ENCODE measurements around the gene COX7A2L. TPM values are rescaled to one million over a fixed set of nuclear protein-coding genes. Genes with fewer than 3 reads are reported as not detected.

Gene COX7A2L
- total and polyA plus RNA-seq, 2 experiments from 2014 or later: 112 to 149 TPM

DNA sequence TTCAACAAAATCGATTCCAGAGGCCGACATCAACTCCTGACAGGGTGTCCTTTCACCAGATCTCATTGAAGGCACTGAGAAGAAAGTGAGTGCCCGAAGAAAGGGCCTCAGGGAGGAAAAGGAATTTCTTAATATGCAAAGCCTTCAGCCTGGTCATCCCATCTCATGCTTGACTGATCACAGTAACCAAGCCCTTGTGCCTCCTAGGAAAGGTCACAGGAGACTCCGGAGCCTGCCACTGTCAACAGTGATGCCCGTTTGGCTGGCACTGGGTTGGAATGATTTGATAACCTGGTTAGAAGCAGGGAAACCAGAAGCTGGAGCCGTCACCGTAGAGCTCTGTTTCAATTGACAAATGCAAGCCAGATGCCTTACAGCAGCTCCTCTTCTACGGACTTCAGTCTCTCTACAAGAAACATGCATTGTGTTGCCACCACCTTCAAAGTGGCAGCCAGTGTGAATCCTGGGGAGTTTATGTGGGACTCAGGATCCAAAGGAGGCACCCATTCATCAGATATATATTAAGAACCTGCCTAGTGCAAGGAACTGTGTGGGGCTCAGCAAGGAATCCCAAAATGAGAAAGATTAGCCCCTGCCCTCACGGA, 24.6 kb downstream of the COX7A2L start:
- Mint-ChIP-seq H3K27me3 (ENCODE audit: insufficient read depth, low read depth, poor library complexity) (peaks cover 15% of the 10 kb centered on the region), H3K4me3 (no peak overlapping the region), H3K36me3 (ENCODE audit: low read depth) (peaks cover 38% of the 10 kb centered on the region), H3K9me3 (no peaks in the 10 kb centered on the region), H3K27ac (no peak overlapping the region), H3K4me1 (peaks cover 9% of the 10 kb centered on the region)
- TF ChIP-seq, protein P1, sequence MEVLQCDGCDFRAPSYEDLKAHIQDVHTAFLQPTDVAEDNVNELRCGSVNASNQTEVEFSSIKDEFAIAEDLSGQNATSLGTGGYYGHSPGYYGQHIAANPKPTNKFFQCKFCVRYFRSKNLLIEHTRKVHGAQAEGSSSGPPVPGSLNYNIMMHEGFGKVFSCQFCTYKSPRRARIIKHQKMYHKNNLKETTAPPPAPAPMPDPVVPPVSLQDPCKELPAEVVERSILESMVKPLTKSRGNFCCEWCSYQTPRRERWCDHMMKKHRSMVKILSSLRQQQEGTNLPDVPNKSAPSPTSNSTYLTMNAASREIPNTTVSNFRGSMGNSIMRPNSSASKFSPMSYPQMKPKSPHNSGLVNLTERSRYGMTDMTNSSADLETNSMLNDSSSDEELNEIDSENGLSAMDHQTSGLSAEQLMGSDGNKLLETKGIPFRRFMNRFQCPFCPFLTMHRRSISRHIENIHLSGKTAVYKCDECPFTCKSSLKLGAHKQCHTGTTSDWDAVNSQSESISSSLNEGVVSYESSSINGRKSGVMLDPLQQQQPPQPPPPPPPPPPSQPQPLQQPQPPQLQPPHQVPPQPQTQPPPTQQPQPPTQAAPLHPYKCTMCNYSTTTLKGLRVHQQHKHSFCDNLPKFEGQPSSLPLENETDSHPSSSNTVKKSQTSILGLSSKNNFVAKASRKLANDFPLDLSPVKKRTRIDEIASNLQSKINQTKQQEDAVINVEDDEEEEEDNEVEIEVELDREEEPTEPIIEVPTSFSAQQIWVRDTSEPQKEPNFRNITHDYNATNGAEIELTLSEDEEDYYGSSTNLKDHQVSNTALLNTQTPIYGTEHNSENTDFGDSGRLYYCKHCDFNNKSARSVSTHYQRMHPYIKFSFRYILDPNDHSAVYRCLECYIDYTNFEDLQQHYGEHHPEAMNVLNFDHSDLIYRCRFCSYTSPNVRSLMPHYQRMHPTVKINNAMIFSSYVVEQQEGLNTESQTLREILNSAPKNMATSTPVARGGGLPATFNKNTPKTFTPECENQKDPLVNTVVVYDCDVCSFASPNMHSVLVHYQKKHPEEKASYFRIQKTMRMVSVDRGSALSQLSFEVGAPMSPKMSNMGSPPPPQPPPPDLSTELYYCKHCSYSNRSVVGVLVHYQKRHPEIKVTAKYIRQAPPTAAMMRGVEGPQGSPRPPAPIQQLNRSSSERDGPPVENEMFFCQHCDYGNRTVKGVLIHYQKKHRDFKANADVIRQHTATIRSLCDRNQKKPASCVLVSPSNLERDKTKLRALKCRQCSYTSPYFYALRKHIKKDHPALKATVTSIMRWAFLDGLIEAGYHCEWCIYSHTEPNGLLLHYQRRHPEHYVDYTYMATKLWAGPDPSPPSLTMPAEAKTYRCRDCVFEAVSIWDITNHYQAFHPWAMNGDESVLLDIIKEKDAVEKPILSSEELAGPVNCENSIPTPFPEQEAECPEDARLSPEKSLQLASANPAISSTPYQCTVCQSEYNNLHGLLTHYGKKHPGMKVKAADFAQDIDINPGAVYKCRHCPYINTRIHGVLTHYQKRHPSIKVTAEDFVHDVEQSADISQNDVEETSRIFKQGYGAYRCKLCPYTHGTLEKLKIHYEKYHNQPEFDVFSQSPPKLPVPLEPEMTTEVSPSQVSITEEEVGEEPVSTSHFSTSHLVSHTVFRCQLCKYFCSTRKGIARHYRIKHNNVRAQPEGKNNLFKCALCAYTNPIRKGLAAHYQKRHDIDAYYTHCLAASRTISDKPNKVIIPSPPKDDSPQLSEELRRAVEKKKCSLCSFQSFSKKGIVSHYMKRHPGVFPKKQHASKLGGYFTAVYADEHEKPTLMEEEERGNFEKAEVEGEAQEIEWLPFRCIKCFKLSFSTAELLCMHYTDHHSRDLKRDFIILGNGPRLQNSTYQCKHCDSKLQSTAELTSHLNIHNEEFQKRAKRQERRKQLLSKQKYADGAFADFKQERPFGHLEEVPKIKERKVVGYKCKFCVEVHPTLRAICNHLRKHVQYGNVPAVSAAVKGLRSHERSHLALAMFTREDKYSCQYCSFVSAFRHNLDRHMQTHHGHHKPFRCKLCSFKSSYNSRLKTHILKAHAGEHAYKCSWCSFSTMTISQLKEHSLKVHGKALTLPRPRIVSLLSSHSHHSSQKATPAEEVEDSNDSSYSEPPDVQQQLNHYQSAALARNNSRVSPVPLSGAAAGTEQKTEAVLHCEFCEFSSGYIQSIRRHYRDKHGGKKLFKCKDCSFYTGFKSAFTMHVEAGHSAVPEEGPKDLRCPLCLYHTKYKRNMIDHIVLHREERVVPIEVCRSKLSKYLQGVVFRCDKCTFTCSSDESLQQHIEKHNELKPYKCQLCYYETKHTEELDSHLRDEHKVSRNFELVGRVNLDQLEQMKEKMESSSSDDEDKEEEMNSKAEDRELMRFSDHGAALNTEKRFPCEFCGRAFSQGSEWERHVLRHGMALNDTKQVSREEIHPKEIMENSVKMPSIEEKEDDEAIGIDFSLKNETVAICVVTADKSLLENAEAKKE (CRISPR knock-in tag; IDR thresholded peaks at IDR 0.05): no peak
- Histone ChIP-seq H3K4me2 (no peak overlapping the region), H3K9me2 (ENCODE audit: insufficient read depth) (no peaks in the 10 kb centered on the region), H3K4me1 (ENCODE audit: insufficient read depth) (no peaks in the 10 kb centered on the region; the same call in 1 of the 2 replicates), H3F3A (replicated peaks; ENCODE audit: low read depth) (0 out of 2 replicates have a peak, but pooled peaks cover 3% of the 10 kb centered on the region), H3K27me3 (ENCODE audit: insufficient read depth) (no peaks in the 10 kb centered on the region), H3K4me3 (no peak overlapping the region), H3K79me2 (replicated peaks; ENCODE audit: insufficient read depth) (peaks cover 5% of the 10 kb centered on the region; the same call in 1 of the 2 replicates), H4K20me1 (replicated peaks; ENCODE audit: insufficient read depth) (peaks cover 20% of the 10 kb centered on the region), H3K36me3 (ENCODE audit: insufficient read depth) (peaks cover 12% of the 10 kb centered on the region; the same call in 1 of the 2 replicates), H3K27ac (ENCODE audit: low read depth) (no peak overlapping the region), H2AFZ (no peak overlapping the region)
- DNase-seq (ENCODE audit: low spot score) (no peak), ATAC-seq (no peak)

- no peaks in the 10 kb centered on the region for H3K9me3 Mint-ChIP-seq
- peaks cover 12% of the 10 kb centered on the region; the same call in 1 of the 2 replicates for H3K36me3 ChIP-seq (ENCODE audit: insufficient read depth)
- H3K27me3 Mint-ChIP-seq (ENCODE audit: insufficient read depth, low read depth, poor library complexity): peaks cover 15% of the 10 kb centered on the region
- no peak overlapping the region for H2AFZ ChIP-seq
- no peaks in the 10 kb centered on the region for H3K27me3 ChIP-seq (ENCODE audit: insufficient read depth)
- H3K4me1 Mint-ChIP-seq: peaks cover 7% of the 10 kb centered on the region; the same call in 2 of the 3 replicates
- no peak for ATAC-seq
- H3K27ac ChIP-seq (ENCODE audit: low read depth): no peak overlapping the region
- no peaks in the 10 kb centered on the region; the same call in 1 of the 2 replicates for H3K4me1 ChIP-seq (ENCODE audit: insufficient read depth)
- H3K9me2 ChIP-seq (ENCODE audit: insufficient read depth): no peaks in the 10 kb centered on the region
- H3K27ac Mint-ChIP-seq: no peak overlapping the region
- peaks cover 40% of the 10 kb centered on the region for H3K36me3 Mint-ChIP-seq (ENCODE audit: low read depth)
- H3K79me2 ChIP-seq (replicated peaks; ENCODE audit: insufficient read depth): 0 out of 2 replicates have a peak, but pooled peaks cover 1% of the 10 kb centered on the region
- H3K4me2 ChIP-seq: no peak overlapping the region
- no peak overlapping the region for H3K4me3 Mint-ChIP-seq
- DNase-seq (ENCODE audit: low spot score): no peak
- H4K20me1 ChIP-seq (replicated peaks; ENCODE audit: insufficient read depth): peaks cover 20% of the 10 kb centered on the region
- no peak overlapping the region for H3K4me3 ChIP-seq
- H3F3A ChIP-seq (replicated peaks; ENCODE audit: low read depth): 0 out of 2 replicates have a peak, but pooled peaks cover 3% of the 10 kb centered on the region
- TF ChIP-seq NANOG (IDR thresholded peaks at IDR 0.05; ENCODE audit: borderline replicate concordance): no peak
- TF ChIP-seq ZNF114 (CRISPR knock-in tag; IDR thresholded peaks at IDR 0.05): no peak
- TF ChIP-seq CREB1 (CRISPR knock-in tag; IDR thresholded peaks at IDR 0.05; ENCODE audit: low read depth): no peak
- TF ChIP-seq JUNB (IDR thresholded peaks at IDR 0.05; ENCODE audit: unreplicated experiment): no peak
- no peak for TF ChIP-seq REST (IDR thresholded peaks at IDR 0.05; ENCODE audit: unreplicated experiment)
- TF ChIP-seq, protein P2, sequence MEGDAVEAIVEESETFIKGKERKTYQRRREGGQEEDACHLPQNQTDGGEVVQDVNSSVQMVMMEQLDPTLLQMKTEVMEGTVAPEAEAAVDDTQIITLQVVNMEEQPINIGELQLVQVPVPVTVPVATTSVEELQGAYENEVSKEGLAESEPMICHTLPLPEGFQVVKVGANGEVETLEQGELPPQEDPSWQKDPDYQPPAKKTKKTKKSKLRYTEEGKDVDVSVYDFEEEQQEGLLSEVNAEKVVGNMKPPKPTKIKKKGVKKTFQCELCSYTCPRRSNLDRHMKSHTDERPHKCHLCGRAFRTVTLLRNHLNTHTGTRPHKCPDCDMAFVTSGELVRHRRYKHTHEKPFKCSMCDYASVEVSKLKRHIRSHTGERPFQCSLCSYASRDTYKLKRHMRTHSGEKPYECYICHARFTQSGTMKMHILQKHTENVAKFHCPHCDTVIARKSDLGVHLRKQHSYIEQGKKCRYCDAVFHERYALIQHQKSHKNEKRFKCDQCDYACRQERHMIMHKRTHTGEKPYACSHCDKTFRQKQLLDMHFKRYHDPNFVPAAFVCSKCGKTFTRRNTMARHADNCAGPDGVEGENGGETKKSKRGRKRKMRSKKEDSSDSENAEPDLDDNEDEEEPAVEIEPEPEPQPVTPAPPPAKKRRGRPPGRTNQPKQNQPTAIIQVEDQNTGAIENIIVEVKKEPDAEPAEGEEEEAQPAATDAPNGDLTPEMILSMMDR (conservative IDR thresholded peaks at IDR 0.05; ENCODE audit: low read depth in 2 of 2): no peak
- TF ChIP-seq POLR2AphosphoS5 (IDR thresholded peaks at IDR 0.05; ENCODE audit: low read depth): no peak
Measured at GRCh38 chr2:42335514-42336104, 25.4 kb downstream of the COX7A2L start.
